ENCODE measurements around the gene TRIM62.

TRIM62 gene

DNA sequence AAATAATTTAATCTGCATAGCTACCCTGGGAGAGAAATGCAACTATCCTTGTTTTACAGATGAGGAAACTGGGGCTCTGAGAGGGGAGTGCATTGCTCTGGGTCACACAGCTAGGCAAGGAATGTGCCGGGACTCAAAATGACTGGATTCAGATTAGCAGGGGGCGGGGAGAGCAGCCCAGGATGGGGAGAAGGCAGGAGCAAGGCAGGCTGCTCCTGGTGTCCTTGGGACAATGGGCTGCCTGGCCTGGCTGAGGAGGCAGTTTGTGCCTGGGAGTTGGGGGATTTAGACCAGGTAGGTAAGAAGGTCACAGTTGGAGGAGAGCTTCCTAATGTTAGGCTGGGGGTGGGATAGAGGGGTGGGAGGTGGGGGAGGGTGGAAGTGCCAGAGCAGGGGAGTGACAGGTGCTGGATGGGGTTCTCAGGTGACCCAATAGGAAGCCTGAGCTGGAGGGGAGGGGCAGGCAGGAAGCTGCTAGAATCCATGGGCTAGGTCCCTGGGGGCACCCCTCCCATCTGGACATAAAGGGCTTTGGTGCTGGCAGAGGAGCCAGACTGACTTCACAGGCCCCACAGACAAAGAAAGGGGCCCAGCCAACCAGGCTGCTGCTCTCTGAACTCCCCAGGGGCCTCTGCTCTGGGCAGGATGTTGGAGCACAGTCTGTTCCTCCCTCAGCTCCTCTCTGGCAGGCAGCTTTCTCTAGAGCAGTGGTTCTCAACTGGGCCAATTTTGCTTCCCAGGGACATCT lies 29.0 kb downstream of the TRIM62 start:
- Histone ChIP-seq H3K27me3 (replicated peaks; ENCODE audit: control insufficient read depth, insufficient read depth, low read length) (no peaks in the 10 kb centered on the region), H3K4me3 (ENCODE audit: low read length) (no peak overlapping the region), H3K4me1 (ENCODE audit: control insufficient read depth, insufficient read depth, low read length) (peaks cover 11% of the 10 kb centered on the region), H3K9me3 (ENCODE audit: control insufficient read depth, low read length) (no peaks in the 10 kb centered on the region), H3K36me3 (ENCODE audit: control insufficient read depth, insufficient read depth, low read length, severe bottlenecking) (peaks cover under 1% of the 10 kb centered on the region), H3K9ac (ENCODE audit: low read length) (no peak overlapping the region)
- peak; percentile 81 for DNase-seq (ENCODE audit: low read depth)

- DNase-seq (ENCODE audit: low read depth): no peak
- Histone ChIP-seq H3K36me3 (ENCODE audit: control insufficient read depth, insufficient read depth, low read length, severe bottlenecking) (peaks cover 8% of the 10 kb centered on the region), H3K9ac (ENCODE audit: low read length) (no peak overlapping the region), H3K27me3 (replicated peaks; ENCODE audit: control insufficient read depth, insufficient read depth, low read length) (no peaks in the 10 kb centered on the region), H3K4me1 (ENCODE audit: control insufficient read depth, insufficient read depth, low read length) (peaks cover 11% of the 10 kb centered on the region), H3K4me3 (ENCODE audit: low read length) (no peak overlapping the region), H3K9me3 (ENCODE audit: control insufficient read depth, low read length) (no peaks in the 10 kb centered on the region)
Observed at GRCh38 chr1:33151116-33151515, 30.7 kb downstream of the TRIM62 start.

GRCh38 chr1:33150522-33150921 lies 31.3 kb downstream of the TRIM62 start:
- Histone ChIP-seq H3K9me3 (ENCODE audit: control insufficient read depth, low read length) (no peaks in the 10 kb centered on the region), H3K36me3 (ENCODE audit: control insufficient read depth, insufficient read depth, low read length, severe bottlenecking) (peaks cover 8% of the 10 kb centered on the region), H3K27me3 (replicated peaks; ENCODE audit: control insufficient read depth, insufficient read depth, low read length) (no peaks in the 10 kb centered on the region), H3K9ac (ENCODE audit: low read length) (no peak overlapping the region), H3K4me1 (ENCODE audit: control insufficient read depth, insufficient read depth, low read length) (peaks cover 11% of the 10 kb centered on the region), H3K4me3 (ENCODE audit: low read length) (no peak overlapping the region)
- peak; percentile 32 for DNase-seq (ENCODE audit: low read depth)

GRCh38 chr1:33149453-33150190 lies 32.2 kb downstream of the TRIM62 start:
- no peaks in the 10 kb centered on the region for H3K9me3 ChIP-seq (ENCODE audit: control insufficient read depth, low read length)
- no peaks in the 10 kb centered on the region for H3K27me3 ChIP-seq (replicated peaks; ENCODE audit: control insufficient read depth, insufficient read depth, low read length)
- H3K36me3 ChIP-seq (ENCODE audit: control insufficient read depth, insufficient read depth, low read length, severe bottlenecking): peaks cover 8% of the 10 kb centered on the region
- H3K9ac ChIP-seq (ENCODE audit: low read length): no peak overlapping the region
- DNase-seq (ENCODE audit: low read depth): no peak
- peaks cover 11% of the 10 kb centered on the region for H3K4me1 ChIP-seq (ENCODE audit: control insufficient read depth, insufficient read depth, low read length)
- no peak overlapping the region for H3K4me3 ChIP-seq (ENCODE audit: low read length)

DNA sequence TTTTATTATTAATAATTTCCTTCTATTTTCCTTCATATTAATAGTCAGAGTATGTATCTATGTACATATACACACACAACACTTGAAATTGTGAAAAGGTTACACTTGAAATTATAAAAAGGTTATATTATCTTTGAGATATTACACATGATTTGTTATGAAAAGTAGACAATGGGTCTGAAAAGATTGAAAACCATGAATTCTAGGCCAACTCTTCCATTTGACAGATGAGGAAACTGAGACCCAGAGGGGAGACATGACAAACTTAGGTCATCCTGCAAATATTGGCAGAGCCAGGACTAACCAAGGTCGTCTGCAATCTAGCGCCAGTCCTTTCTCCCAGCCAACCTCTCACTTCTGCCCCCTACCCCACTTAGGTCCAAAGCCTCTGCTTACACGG lies 33.2 kb downstream of the TRIM62 start:
- peaks cover 13% of the 10 kb centered on the region for H3K4me1 ChIP-seq (ENCODE audit: control insufficient read depth, insufficient read depth, low read length)
- H3K27me3 ChIP-seq (replicated peaks; ENCODE audit: control insufficient read depth, insufficient read depth, low read length): no peaks in the 10 kb centered on the region
- H3K9me3 ChIP-seq (ENCODE audit: control insufficient read depth, low read length): no peaks in the 10 kb centered on the region
- no peak overlapping the region for H3K9ac ChIP-seq (ENCODE audit: low read length)
- DNase-seq (ENCODE audit: low read depth): no peak
- H3K36me3 ChIP-seq (ENCODE audit: control insufficient read depth, insufficient read depth, low read length, severe bottlenecking): peaks cover 8% of the 10 kb centered on the region
- no peak overlapping the region for H3K4me3 ChIP-seq (ENCODE audit: low read length)

GRCh38 chr1:33147997-33148314 lies 33.9 kb downstream of the TRIM62 start:
- H3K27me3 ChIP-seq (replicated peaks; ENCODE audit: control insufficient read depth, insufficient read depth, low read length): no peaks in the 10 kb centered on the region
- no peak overlapping the region for H3K9ac ChIP-seq (ENCODE audit: low read length)
- H3K4me3 ChIP-seq (ENCODE audit: low read length): no peak overlapping the region
- H3K9me3 ChIP-seq (ENCODE audit: control insufficient read depth, low read length): no peaks in the 10 kb centered on the region
- H3K4me1 ChIP-seq (ENCODE audit: control insufficient read depth, insufficient read depth, low read length): peaks cover 14% of the 10 kb centered on the region
- DNase-seq (ENCODE audit: low read depth): peak; percentile 48
- peaks cover 8% of the 10 kb centered on the region for H3K36me3 ChIP-seq (ENCODE audit: control insufficient read depth, insufficient read depth, low read length, severe bottlenecking)

DNA sequence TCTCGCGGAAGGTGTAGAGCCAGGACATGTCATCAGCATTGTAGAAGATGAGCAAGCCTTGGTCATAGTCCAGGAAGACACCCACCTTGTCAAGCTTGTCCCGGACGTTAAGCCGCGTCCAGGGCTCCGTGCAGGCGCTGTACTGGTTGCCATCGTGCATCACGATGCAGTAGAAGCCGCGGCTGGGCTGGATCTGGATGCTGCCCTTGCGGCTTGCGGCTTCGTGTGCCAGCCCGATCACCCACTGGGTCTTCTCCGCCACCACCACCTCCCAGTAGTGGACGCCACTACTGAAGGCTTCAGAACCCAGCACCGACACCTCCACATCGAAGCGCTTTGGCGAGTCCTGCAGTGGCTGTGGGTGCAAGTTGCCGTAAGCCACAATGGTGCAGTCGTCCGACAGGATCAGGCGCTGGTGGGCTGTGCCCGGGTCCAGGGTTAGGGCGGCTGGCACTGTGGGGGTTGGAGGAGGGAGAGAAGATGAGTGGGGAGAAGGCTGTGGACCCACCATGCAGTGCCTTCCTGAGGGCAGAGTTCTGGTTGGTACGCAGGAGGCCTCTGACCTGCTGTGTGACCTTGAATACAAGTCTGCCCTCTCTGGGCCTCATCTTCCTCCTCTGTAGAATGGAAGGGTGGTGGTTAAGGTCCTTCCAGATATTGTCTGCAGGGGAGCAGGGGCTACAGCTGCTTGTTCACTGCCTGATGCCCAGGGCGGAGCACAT lies 34.4 kb downstream of the TRIM62 start:
- Histone ChIP-seq H3K9ac (ENCODE audit: low read length) (no peak overlapping the region), H3K36me3 (ENCODE audit: control insufficient read depth, insufficient read depth, low read length, severe bottlenecking) (peaks cover 8% of the 10 kb centered on the region), H3K4me1 (ENCODE audit: control insufficient read depth, insufficient read depth, low read length) (peaks cover 16% of the 10 kb centered on the region), H3K4me3 (ENCODE audit: low read length) (no peak overlapping the region), H3K9me3 (ENCODE audit: control insufficient read depth, low read length) (no peaks in the 10 kb centered on the region), H3K27me3 (replicated peaks; ENCODE audit: control insufficient read depth, insufficient read depth, low read length) (no peaks in the 10 kb centered on the region)
- DNase-seq (ENCODE audit: low read depth): no peak

DNA sequence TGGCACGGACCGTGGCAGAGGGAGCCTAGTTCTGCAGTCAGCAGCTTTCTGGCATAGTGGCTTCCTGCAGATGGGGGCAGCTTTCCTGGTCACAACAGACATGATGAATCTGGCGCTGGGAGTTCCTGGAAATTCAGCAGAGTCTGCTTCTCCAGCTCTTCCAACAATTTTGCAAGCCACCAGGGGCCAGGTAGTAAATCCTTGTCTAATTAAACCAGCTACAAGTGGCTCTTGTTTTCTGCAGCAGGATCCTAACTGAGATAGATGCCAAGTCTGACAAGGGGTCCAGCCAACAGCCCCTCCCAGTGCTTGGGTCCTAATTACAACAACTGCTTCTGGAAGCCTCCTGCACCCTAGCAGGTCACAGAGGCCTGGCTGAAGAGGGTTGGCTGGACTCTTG lies 35.8 kb downstream of the TRIM62 start:
- Histone ChIP-seq H3K9me3 (ENCODE audit: control insufficient read depth, low read length) (no peaks in the 10 kb centered on the region), H3K4me1 (ENCODE audit: control insufficient read depth, insufficient read depth, low read length) (peaks cover 21% of the 10 kb centered on the region), H3K9ac (ENCODE audit: low read length) (no peak overlapping the region), H3K36me3 (ENCODE audit: control insufficient read depth, insufficient read depth, low read length, severe bottlenecking) (peaks cover 8% of the 10 kb centered on the region), H3K4me3 (ENCODE audit: low read length) (no peak overlapping the region), H3K27me3 (replicated peaks; ENCODE audit: control insufficient read depth, insufficient read depth, low read length) (no peaks in the 10 kb centered on the region)
- DNase-seq (ENCODE audit: low read depth): no peak

GRCh38 chr1:33143698-33144097 lies 38.1 kb downstream of the TRIM62 start:
- no peaks in the 10 kb centered on the region for H3K27me3 ChIP-seq (replicated peaks; ENCODE audit: control insufficient read depth, insufficient read depth, low read length)
- DNase-seq (ENCODE audit: low read depth): peak; percentile 78
- H3K4me1 ChIP-seq (ENCODE audit: control insufficient read depth, insufficient read depth, low read length): peaks cover 21% of the 10 kb centered on the region
- H3K9me3 ChIP-seq (ENCODE audit: control insufficient read depth, low read length): no peaks in the 10 kb centered on the region
- peaks cover 8% of the 10 kb centered on the region for H3K36me3 ChIP-seq (ENCODE audit: control insufficient read depth, insufficient read depth, low read length, severe bottlenecking)
- H3K9ac ChIP-seq (ENCODE audit: low read length): no peak overlapping the region
- H3K4me3 ChIP-seq (ENCODE audit: low read length): peak overlapping the region; percentile 31

GRCh38 chr1:33143176-33143575 lies 38.7 kb downstream of the TRIM62 start:
- Histone ChIP-seq H3K4me1 (ENCODE audit: control insufficient read depth, insufficient read depth, low read length) (peaks cover 21% of the 10 kb centered on the region), H3K36me3 (ENCODE audit: control insufficient read depth, insufficient read depth, low read length, severe bottlenecking) (peaks cover 8% of the 10 kb centered on the region), H3K9ac (ENCODE audit: low read length) (no peak overlapping the region), H3K4me3 (ENCODE audit: low read length) (peak overlapping the region; percentile 31), H3K27me3 (replicated peaks; ENCODE audit: control insufficient read depth, insufficient read depth, low read length) (no peaks in the 10 kb centered on the region), H3K9me3 (ENCODE audit: control insufficient read depth, low read length) (no peaks in the 10 kb centered on the region)
- peak; percentile 51 for DNase-seq (ENCODE audit: low read depth)

GRCh38 chr1:33142483-33143064 lies 39.3 kb downstream of the TRIM62 start:
- Histone ChIP-seq H3K9ac (ENCODE audit: low read length) (no peak overlapping the region), H3K4me3 (ENCODE audit: low read length) (peak overlapping the region; percentile 13), H3K9me3 (ENCODE audit: control insufficient read depth, low read length) (no peaks in the 10 kb centered on the region), H3K36me3 (ENCODE audit: control insufficient read depth, insufficient read depth, low read length, severe bottlenecking) (peaks cover 8% of the 10 kb centered on the region), H3K27me3 (replicated peaks; ENCODE audit: control insufficient read depth, insufficient read depth, low read length) (no peaks in the 10 kb centered on the region), H3K4me1 (ENCODE audit: control insufficient read depth, insufficient read depth, low read length) (peaks cover 21% of the 10 kb centered on the region)
- no peak for DNase-seq (ENCODE audit: low read depth)

Measured in adipocyte (in vitro differentiated cells).